IPS DF 6.9 (cell line): ENCODE data around the gene SAMD11.
"Not testable (repeated sequence)": the region's sequence is repeated elsewhere in the genome, so short reads cannot be mapped to it uniquely, and the experiment has no call there.

ENCODE experiments used
- DNase-seq: peaks from one replicate; pipeline ENCODE4 v3.0.0-alpha.2; 2013; ENCODE audit warnings: low read depth, low spot score
- H3K27ac ChIP-seq: one replicate; pipeline ENCODE4 v1.5.1; 2013; ENCODE audit warnings: low read length, control low read depth
- H3K27me3 ChIP-seq: 2 replicates; pipeline ENCODE4 v1.6.1; 2013; ENCODE audit warnings: mild to moderate bottlenecking, low read length; ENCODE audit not compliant: control insufficient read depth, insufficient read depth
- H3K36me3 ChIP-seq: 2 replicates; pipeline ENCODE4 v1.6.1; 2013; ENCODE audit warnings: low read length; ENCODE audit not compliant: control insufficient read depth, insufficient read depth
- H3K4me1 ChIP-seq: 2 replicates; pipeline ENCODE4 v1.6.1; 2013; ENCODE audit warnings: low read length; ENCODE audit not compliant: control insufficient read depth, insufficient read depth
- H3K4me3 ChIP-seq: 2 replicates; pipeline ENCODE4 v1.5.1; 2013; ENCODE audit warnings: mild to moderate bottlenecking, low read length
- H3K9me3 ChIP-seq: 2 replicates; pipeline ENCODE4 v1.6.1; 2013; ENCODE audit warnings: low read length, inconsistent platforms; ENCODE audit not compliant: control insufficient read depth, insufficient read depth
- WGBS: extraction: QIAGEN DNeasy Blood & Tissue Kit; methylation state at CpG from one replicate; pipeline ENCODE4 v1.1.7; 2013; ENCODE audit warnings: mixed read lengths, missing lambda C conversion rate; ENCODE audit not compliant: insufficient read length, insufficient coverage; 5-methylcytosine and 5-hydroxymethylcytosine counted together

SAMD11 gene

GRCh38 chr1:980602-981395 lies 57.1 kb downstream of the SAMD11 start:
- no peaks in the 10 kb centered on the region for H3K27me3 ChIP-seq
- H3K4me1 ChIP-seq: no peaks in the 10 kb centered on the region
- H3K4me3 ChIP-seq: no peak overlapping the region
- no peak for DNase-seq
- H3K27ac ChIP-seq: no peak overlapping the region
- H3K36me3 ChIP-seq: no peaks in the 10 kb centered on the region
- no peaks in the 10 kb centered on the region for H3K9me3 ChIP-seq
- no CpG with 5 or more reads among the region's 35 CpGs for WGBS

- Histone ChIP-seq H3K27me3 (no peaks in the 10 kb centered on the region), H3K4me3 (no peak overlapping the region), H3K36me3 (no peaks in the 10 kb centered on the region), H3K27ac (no peak overlapping the region), H3K4me1 (no peaks in the 10 kb centered on the region), H3K9me3 (no peaks in the 10 kb centered on the region)
- DNase-seq: no peak
- WGBS: no CpG with 5 or more reads among the region's 21 CpGs
These were observed 57.8 kb downstream of the SAMD11 start for GRCh38 chr1:981491-981954.

- Histone ChIP-seq H3K27me3 (no peaks in the 10 kb centered on the region), H3K4me1 (no peaks in the 10 kb centered on the region), H3K36me3 (no peaks in the 10 kb centered on the region), H3K4me3 (no peak within 1 kb of the TSS), H3K9me3 (no peaks in the 10 kb centered on the region), H3K27ac (no peak within 1 kb of the TSS)
- WGBS: no CpG with 5 or more reads among the region's 28 CpGs
- DNase-seq: no peak
These were observed 58.3 kb downstream of the SAMD11 start, which contains the start of gene PERM1 for GRCh38 chr1:981955-982558. Gene PERM1, minus strand, starts transcription at chr1:982093. Its CDS starts 1,064 bp downstream, at chr1:981029.

GRCh38 chr1:982765-983436 lies 59.2 kb downstream of the SAMD11 start:
- Histone ChIP-seq H3K4me3 (no peak overlapping the region), H3K27me3 (no peaks in the 10 kb centered on the region), H3K4me1 (no peaks in the 10 kb centered on the region), H3K36me3 (no peaks in the 10 kb centered on the region), H3K9me3 (no peaks in the 10 kb centered on the region), H3K27ac (no peak overlapping the region)
- WGBS: no CpG with 5 or more reads among the region's 43 CpGs
- DNase-seq: no peak

- Histone ChIP-seq H3K9me3 (no peaks in the 10 kb centered on the region), H3K4me1 (no peaks in the 10 kb centered on the region), H3K27me3 (no peaks in the 10 kb centered on the region; the same call in 1 of the 2 replicates), H3K36me3 (no peaks in the 10 kb centered on the region), H3K27ac (no peak overlapping the region), H3K4me3 (no peak overlapping the region)
- no peak for DNase-seq
- no CpG with 5 or more reads among the region's 29 CpGs for WGBS
These were observed 60.2 kb downstream of the SAMD11 start for GRCh38 chr1:983798-984475.

GRCh38 chr1:984476-984814 lies 60.7 kb downstream of the SAMD11 start:
- H3K27ac ChIP-seq: no peak overlapping the region
- no peaks in the 10 kb centered on the region for H3K36me3 ChIP-seq
- no CpG with 5 or more reads among the region's 12 CpGs for WGBS
- no peak for DNase-seq
- no peaks in the 10 kb centered on the region; the same call in 1 of the 2 replicates for H3K27me3 ChIP-seq
- no peaks in the 10 kb centered on the region for H3K4me1 ChIP-seq
- no peaks in the 10 kb centered on the region for H3K9me3 ChIP-seq
- H3K4me3 ChIP-seq: no peak overlapping the region

GRCh38 chr1:985126-985525 lies 61.4 kb downstream of the SAMD11 start:
- DNase-seq: no peak
- Histone ChIP-seq H3K27ac (no peak overlapping the region), H3K4me1 (no peaks in the 10 kb centered on the region), H3K27me3 (peaks cover 2% of the 10 kb centered on the region), H3K36me3 (no peaks in the 10 kb centered on the region), H3K9me3 (no peaks in the 10 kb centered on the region), H3K4me3 (no peak overlapping the region)
- no CpG with 5 or more reads among the region's 13 CpGs for WGBS

GRCh38 chr1:988061-988460 lies 64.3 kb downstream of the SAMD11 start:
- not testable (repeated sequence) for H3K4me3 ChIP-seq, H3K27ac ChIP-seq, DNase-seq, H3K36me3 ChIP-seq, H3K9me3 ChIP-seq, H3K27me3 ChIP-seq, H3K4me1 ChIP-seq
- no CpG with 5 or more reads among the region's 5 CpGs for whole genome bisulfite sequencing

GRCh38 chr1:991275-991674 lies 67.6 kb downstream of the SAMD11 start:
- H3K9me3 ChIP-seq, H3K36me3 ChIP-seq, H3K4me1 ChIP-seq, H3K27ac ChIP-seq, DNase-seq, H3K4me3 ChIP-seq, H3K27me3 ChIP-seq: not testable (repeated sequence)
- WGBS: no CpG with 5 or more reads among the region's 6 CpGs

GRCh38 chr1:991895-992294 lies 68.2 kb downstream of the SAMD11 start:
- Histone ChIP-seq H3K4me3 (no peak overlapping the region), H3K27ac (no peak overlapping the region), H3K4me1 (no peaks in the 10 kb centered on the region), H3K36me3 (no peaks in the 10 kb centered on the region), H3K9me3 (no peaks in the 10 kb centered on the region), H3K27me3 (peaks cover 2% of the 10 kb centered on the region)
- no CpG with 5 or more reads among the region's 10 CpGs for WGBS
- DNase-seq: no peak
